ENCODE data around the gene SPDYE1. TPM values are rescaled to one million over a fixed set of nuclear protein-coding genes. Genes with fewer than 3 reads are reported as not detected.

SPDYE1 gene, protein sequence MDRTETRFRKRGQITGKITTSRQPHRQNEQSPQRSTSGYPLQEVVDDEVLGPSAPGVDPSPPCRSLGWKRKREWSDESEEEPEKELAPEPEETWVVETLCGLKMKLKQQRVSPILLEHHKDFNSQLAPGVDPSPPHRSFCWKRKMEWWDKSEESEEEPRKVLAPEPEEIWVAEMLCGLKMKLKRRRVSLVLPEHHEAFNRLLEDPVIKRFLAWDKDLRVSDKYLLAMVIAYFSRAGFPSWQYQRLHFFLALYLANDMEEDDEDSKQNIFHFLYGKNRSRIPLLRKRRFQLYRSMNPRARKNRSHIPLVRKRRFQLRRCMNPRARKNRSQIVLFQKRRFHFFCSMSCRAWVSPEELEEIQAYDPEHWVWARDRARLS
- total RNA-seq = not detected in 2 replicates

DNA sequence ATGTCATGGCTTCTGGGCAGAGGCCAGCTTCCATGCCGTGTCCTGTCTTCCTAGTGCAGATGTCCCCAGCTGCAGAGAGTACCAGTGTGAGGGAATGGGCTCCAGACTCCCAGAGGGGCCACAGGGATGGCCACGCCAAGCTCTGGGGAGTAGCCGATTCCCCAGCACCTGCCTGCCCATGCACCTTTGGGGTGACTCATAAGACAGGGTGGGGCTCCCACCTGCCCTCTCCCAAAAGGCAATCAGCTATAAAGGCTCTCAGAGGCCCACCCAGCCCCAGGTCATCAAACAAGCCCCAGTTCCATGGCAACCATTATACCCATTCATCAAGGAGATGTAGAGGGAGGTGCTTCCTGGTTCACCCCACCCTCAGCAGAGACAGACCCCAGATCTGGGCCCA is at the start of gene SPDYE1:
TSS of gene SPDYE1 (plus strand) at position 366 of the 400 bp plus-strand sequence. CDS start 2,053 bp downstream, outside the sequence.

DNA sequence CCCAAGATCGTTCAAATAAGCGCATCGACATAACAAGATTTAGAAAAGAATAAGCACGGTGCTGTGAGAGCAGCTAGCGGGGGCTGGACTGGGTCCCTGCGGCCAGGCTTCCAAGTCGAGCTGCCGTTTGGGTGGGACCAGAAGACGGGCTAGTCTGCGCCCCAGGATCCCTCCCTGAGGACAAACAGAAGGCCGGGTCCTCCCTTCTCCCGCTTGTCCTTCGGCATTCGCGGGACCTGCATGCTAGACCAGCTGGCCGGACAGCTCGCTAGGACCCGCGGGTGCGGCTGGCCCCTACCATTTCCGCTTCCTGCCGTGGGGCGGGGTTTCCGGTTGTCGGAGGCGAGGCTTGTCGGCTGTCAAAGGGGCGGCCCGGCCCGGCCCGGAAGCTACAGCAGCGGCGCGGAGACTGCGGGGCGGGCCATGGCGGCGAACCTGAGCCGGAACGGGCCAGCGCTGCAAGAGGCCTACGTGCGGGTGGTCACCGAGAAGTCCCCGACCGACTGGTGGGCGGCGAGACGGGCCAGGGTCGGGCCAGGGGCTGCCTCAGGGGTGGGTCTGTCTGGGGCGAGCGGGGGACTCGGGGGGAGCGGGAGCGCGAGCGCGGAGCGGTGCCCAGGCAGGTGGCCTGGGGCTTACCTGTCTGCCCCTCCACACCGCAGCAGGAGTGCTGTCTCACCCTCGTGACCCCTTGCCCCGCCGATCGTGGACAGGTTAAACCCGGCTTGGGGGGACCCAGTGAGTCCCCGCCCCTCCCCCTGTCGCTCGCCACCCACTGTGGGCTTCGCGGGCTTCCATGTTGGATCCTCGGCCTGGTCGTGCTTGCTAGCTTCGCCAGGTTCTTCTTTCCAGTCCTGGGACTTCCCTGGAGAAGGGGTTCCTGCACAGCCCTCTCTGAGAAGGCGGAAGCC is 46.9 kb downstream of the SPDYE1 start, which contains the start of gene DBNL:
TSS of gene DBNL (plus strand) at position 388 of the 911 bp plus-strand sequence. CDS start at position 424, 36 bp downstream.

Other genes starting within 250 kb of the SPDYE1 start
- gene BLVRA, start 239.2 kb upstream of the SPDYE1 start, total RNA-seq = 31.4 and 32.9 TPM in 2 replicates
- 54.9 and 62.5 TPM in 2 replicates for gene MRPS24, start 128.4 kb upstream of the SPDYE1 start, total RNA-seq
- gene URGCP, start 91.3 kb upstream of the SPDYE1 start, total RNA-seq = 18.2 and 27.3 TPM in 2 replicates
- 6.2 and 8.1 TPM in 2 replicates for gene UBE2D4, start 71.5 kb upstream of the SPDYE1 start, total RNA-seq
- gene DBNL, start 46.8 kb downstream of the SPDYE1 start, total RNA-seq = 138 and 162 TPM in 2 replicates
- gene PGAM2, start 67.7 kb downstream of the SPDYE1 start, total RNA-seq = not detected in 2 replicates
- gene POLM, start 84.6 kb downstream of the SPDYE1 start, total RNA-seq = 6.3 and 7.9 TPM in 2 replicates
- gene AEBP1, start 106.4 kb downstream of the SPDYE1 start, total RNA-seq = 3.3 and 11.5 TPM in 2 replicates
- gene POLD2, start 125.7 kb downstream of the SPDYE1 start, total RNA-seq = 75.4 and 78.0 TPM in 2 replicates
- not detected in 2 replicates for gene MYL7, start 143.4 kb downstream of the SPDYE1 start, total RNA-seq
- gene GCK, start 191.5 kb downstream of the SPDYE1 start, total RNA-seq = 0.19 and 0.27 TPM in 2 replicates
- 84.2 and 105 TPM in 2 replicates for gene YKT6, start 203.1 kb downstream of the SPDYE1 start, total RNA-seq

All from endothelial cell of coronary artery (primary cell).